Parathyroid adenoma (tissue), 2 donors: ENCODE measurements around the gene BIVM.

ENCODE experiments used
- H2AFZ ChIP-seq: fragments of 300-600 bp; sonication (generic); one replicate; pipeline ENCODE4 v1.7.0; 2017; ENCODE audit warnings: antibody characterized with exemption, mild to moderate bottlenecking
- H3K27ac ChIP-seq: fragments of 300-600 bp; sonication (generic); one replicate; pipeline ENCODE4 v1.7.0; 2017
- H3K27me3 ChIP-seq: fragments of 300-600 bp; sonication (generic); one replicate; pipeline ENCODE4 v1.7.0; 2017; ENCODE audit warnings: low read length; ENCODE audit not compliant: control insufficient read depth, insufficient read depth
- H3K36me3 ChIP-seq: fragments of 300-600 bp; sonication (generic); one replicate; pipeline ENCODE4 v1.7.0; 2017; ENCODE audit warnings: low read length; ENCODE audit not compliant: control insufficient read depth, insufficient read depth
- H3K4me1 ChIP-seq: fragments of 300-600 bp; sonication (generic); one replicate; pipeline ENCODE4 v1.7.0; 2017; ENCODE audit warnings: control low read depth
- H3K4me2 ChIP-seq: fragments of 300-600 bp; sonication (generic); one replicate; pipeline ENCODE4 v1.7.0; 2017; ENCODE audit warnings: low read length
- H3K4me3 ChIP-seq: fragments of 300-600 bp; sonication (generic); one replicate; pipeline ENCODE4 v1.7.0; 2017; ENCODE audit warnings: low read depth, low read length
- H3K79me2 ChIP-seq: fragments of 300-600 bp; sonication (generic); one replicate; pipeline ENCODE4 v1.7.0; 2017; ENCODE audit warnings: control low read depth
- H3K9ac ChIP-seq: fragments of 300-600 bp; sonication (generic); one replicate; pipeline ENCODE4 v1.7.0; 2017; ENCODE audit warnings: mild to moderate bottlenecking
- H3K9me3 ChIP-seq: fragments of 300-600 bp; sonication (generic); one replicate; pipeline ENCODE4 v1.7.0; 2017; ENCODE audit warnings: low read length; ENCODE audit not compliant: control insufficient read depth
- TF ChIP-seq, protein P1 (sequence below): fragments of 300-600 bp; sonication (generic); IDR thresholded peaks from one replicate; pipeline ENCODE4 v1.7.0; 2017; ENCODE audit warnings: antibody characterized with exemption, mild to moderate bottlenecking
- donor health status: primary hyperparathyroidism.

The BIVM gene

DNA sequence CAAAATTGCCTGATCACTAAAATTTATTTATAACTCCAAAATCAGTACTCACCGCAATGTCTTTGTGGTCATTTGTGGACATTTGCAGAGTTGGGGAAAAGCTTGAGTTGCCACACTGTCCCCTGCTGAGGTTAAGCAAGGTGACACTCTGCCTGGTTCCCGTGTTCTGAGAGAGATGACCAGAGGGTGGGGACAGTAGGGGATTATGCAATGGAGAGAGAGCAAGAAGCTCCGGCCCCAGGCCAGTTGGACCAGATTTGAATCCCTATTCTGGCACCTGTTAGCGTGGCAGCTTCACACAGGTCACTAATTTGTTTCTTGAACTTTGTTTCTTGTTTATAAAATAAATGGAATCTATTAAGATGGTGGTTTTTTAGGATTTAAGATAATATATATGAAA lies 64.7 kb downstream of the BIVM start:
- Histone ChIP-seq H2AFZ (no peak overlapping the region), H3K36me3 (no peaks in the 10 kb centered on the region), H3K79me2 (peaks cover 3% of the 10 kb centered on the region), H3K9ac (no peak overlapping the region), H3K4me2 (no peak overlapping the region), H3K4me1 (no peaks in the 10 kb centered on the region), H3K4me3 (no peak overlapping the region), H3K27ac (no peak overlapping the region), H3K9me3 (no peaks in the 10 kb centered on the region), H3K27me3 (no peaks in the 10 kb centered on the region)
- TF ChIP-seq, protein P1, sequence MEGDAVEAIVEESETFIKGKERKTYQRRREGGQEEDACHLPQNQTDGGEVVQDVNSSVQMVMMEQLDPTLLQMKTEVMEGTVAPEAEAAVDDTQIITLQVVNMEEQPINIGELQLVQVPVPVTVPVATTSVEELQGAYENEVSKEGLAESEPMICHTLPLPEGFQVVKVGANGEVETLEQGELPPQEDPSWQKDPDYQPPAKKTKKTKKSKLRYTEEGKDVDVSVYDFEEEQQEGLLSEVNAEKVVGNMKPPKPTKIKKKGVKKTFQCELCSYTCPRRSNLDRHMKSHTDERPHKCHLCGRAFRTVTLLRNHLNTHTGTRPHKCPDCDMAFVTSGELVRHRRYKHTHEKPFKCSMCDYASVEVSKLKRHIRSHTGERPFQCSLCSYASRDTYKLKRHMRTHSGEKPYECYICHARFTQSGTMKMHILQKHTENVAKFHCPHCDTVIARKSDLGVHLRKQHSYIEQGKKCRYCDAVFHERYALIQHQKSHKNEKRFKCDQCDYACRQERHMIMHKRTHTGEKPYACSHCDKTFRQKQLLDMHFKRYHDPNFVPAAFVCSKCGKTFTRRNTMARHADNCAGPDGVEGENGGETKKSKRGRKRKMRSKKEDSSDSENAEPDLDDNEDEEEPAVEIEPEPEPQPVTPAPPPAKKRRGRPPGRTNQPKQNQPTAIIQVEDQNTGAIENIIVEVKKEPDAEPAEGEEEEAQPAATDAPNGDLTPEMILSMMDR, result no peak

DNA sequence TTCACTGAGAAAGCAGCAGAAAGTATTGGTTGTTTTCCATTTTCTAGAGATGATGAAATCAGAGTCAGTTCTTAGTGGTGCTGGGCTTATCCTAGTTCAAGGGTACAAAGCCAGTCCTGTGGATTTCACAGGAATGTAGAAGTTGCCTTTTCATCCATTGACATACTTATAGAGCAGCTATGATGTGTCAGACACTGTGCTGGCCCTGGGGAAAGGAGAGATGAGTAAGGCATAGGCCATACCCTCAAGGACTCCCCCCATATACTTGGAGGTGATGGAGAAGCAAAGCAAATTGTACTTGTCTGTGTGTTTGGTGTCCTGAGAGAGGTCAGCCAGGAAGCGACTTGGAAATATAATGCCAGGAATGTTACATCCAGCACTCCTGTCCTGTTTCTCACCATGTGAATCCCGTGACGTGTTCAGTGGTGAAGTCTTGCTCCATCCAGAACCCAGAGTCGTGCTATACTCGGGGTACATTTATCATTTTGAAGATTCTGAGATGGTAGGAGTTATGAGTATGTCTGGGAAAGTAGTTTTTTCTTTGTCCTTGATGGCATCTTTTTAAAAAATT lies 69.5 kb downstream of the BIVM start:
- Histone ChIP-seq H3K4me2 (no peak overlapping the region), H3K27me3 (no peaks in the 10 kb centered on the region), H3K79me2 (no peaks in the 10 kb centered on the region), H3K4me3 (no peak overlapping the region), H3K4me1 (no peaks in the 10 kb centered on the region), H2AFZ (no peak overlapping the region), H3K27ac (no peak overlapping the region), H3K36me3 (no peaks in the 10 kb centered on the region), H3K9ac (no peak overlapping the region), H3K9me3 (no peaks in the 10 kb centered on the region)
- TF ChIP-seq, protein P1, result no peak

- Histone ChIP-seq H3K4me1 (no peaks in the 10 kb centered on the region), H3K36me3 (no peaks in the 10 kb centered on the region), H3K27ac (no peak overlapping the region), H3K4me3 (no peak overlapping the region), H3K79me2 (no peaks in the 10 kb centered on the region), H3K9me3 (no peaks in the 10 kb centered on the region), H3K9ac (no peak overlapping the region), H3K27me3 (no peaks in the 10 kb centered on the region), H2AFZ (no peak overlapping the region), H3K4me2 (no peak overlapping the region)
- TF ChIP-seq, protein P1, result no peak
Measured at GRCh38 chr13:102869948-102870676, 71.2 kb downstream of the BIVM start.

GRCh38 chr13:102870677-102871415 lies 71.9 kb downstream of the BIVM start:
- Histone ChIP-seq H3K9ac (no peak overlapping the region), H3K27me3 (no peaks in the 10 kb centered on the region), H3K9me3 (no peaks in the 10 kb centered on the region), H3K79me2 (no peaks in the 10 kb centered on the region), H2AFZ (no peak overlapping the region), H3K36me3 (no peaks in the 10 kb centered on the region), H3K27ac (no peak overlapping the region), H3K4me3 (no peak overlapping the region), H3K4me1 (no peaks in the 10 kb centered on the region), H3K4me2 (no peak overlapping the region)
- TF ChIP-seq, protein P1, result peak; percentile 36
